PC-3 (cell line): ENCODE measurements around the gene HOPX. TPM values are rescaled to one million over a fixed set of nuclear protein-coding genes. Genes with fewer than 3 reads are reported as not detected.

Experiments used
- ATAC-seq: fragments of 200-7000 bp; cut with Tn5 transposase; 2 replicates; pipeline ENCODE4 v1.9.1; 2020; ENCODE audit warnings: mild to moderate bottlenecking, moderate library complexity
- BruUV-seq: library from RNA; stranded (reverse); fragments of 400-500 nt; replicated peaks from 2 replicates; lab custom pipeline; 2021; lab: Mats Ljungman, UMichigan
- CTCF ChIA-PET: fragments of 300-600 bp; sonication (Branson Sonifier 250); formaldehyde crosslinking; loops from one replicate; lab custom pipeline; 2022; ENCODE audit warnings: antibody characterized with exemption; lab: Charles Lee
- POLR2A ChIA-PET: fragments of 300-600 bp; sonication (Branson Sonifier 250); formaldehyde crosslinking; loops from one replicate; lab custom pipeline; 2022; ENCODE audit warnings: antibody characterized with exemption; ENCODE audit not compliant: unreplicated experiment; lab: Charles Lee
- DNase-seq: peaks from one replicate; pipeline ENCODE4 v3.0.0-alpha.2; 2015
- H2AFZ ChIP-seq: fragments of 300-600 bp; sonication (generic); 2 replicates; pipeline ENCODE4 v1.6.0; 2016; ENCODE audit warnings: antibody characterized with exemption, low read length
- H3F3A ChIP-seq: fragments of 300-600 bp; sonication (generic); one replicate; pipeline ENCODE4 v1.6.0; 2017; ENCODE audit warnings: antibody characterized with exemption, low read length, control low read depth, mild to moderate bottlenecking; ENCODE audit not compliant: unreplicated experiment
- H3K27ac ChIP-seq: fragments of 300-600 bp; sonication (generic); 2 replicates; pipeline ENCODE4 v1.5.1; 2016; ENCODE audit warnings: mild to moderate bottlenecking, low read length
- H3K27me3 ChIP-seq: fragments of 300-600 bp; sonication (generic); 2 replicates; pipeline ENCODE4 v1.6.1; 2016; ENCODE audit warnings: low read length, mixed read lengths
- H3K36me3 ChIP-seq: fragments of 300-600 bp; sonication (generic); 2 replicates; pipeline ENCODE4 v1.6.1; 2016; ENCODE audit warnings: low read depth, mixed run types, low read length, mixed read lengths
- H3K4me1 ChIP-seq: fragments of 300-600 bp; sonication (generic); 2 replicates; pipeline ENCODE4 v1.5.1; 2016; ENCODE audit warnings: low read length; ENCODE audit not compliant: insufficient read depth
- H3K4me2 ChIP-seq: fragments of 300-600 bp; sonication (generic); 2 replicates; pipeline ENCODE4 v1.6.0; 2016; ENCODE audit warnings: low read length
- H3K4me3 ChIP-seq: fragments of 300-600 bp; sonication (generic); 2 replicates; pipeline ENCODE4 v1.5.1; 2016; ENCODE audit warnings: mild to moderate bottlenecking, low read length, mixed read lengths
- H3K79me2 ChIP-seq: fragments of 300-600 bp; sonication (generic); 2 replicates; pipeline ENCODE4 v1.6.1; 2017; ENCODE audit warnings: low read length, mixed read lengths
- H3K9ac ChIP-seq: fragments of 300-600 bp; sonication (generic); 2 replicates; pipeline ENCODE4 v1.6.0; 2016; ENCODE audit warnings: mild to moderate bottlenecking, low read length
- H3K9me2 ChIP-seq: fragments of 300-600 bp; sonication (generic); replicated peaks from 2 replicates; pipeline ENCODE4 v1.6.1; 2016; ENCODE audit warnings: mixed run types, low read length, mixed read lengths
- H3K9me3 ChIP-seq: fragments of 300-600 bp; sonication (generic); 2 replicates; pipeline ENCODE4 v1.6.1; 2016; ENCODE audit warnings: low read length, mixed read lengths
- H4K20me1 ChIP-seq: fragments of 300-600 bp; sonication (generic); 2 replicates; pipeline ENCODE4 v1.6.1; 2016; ENCODE audit warnings: low read length, mixed read lengths
- CTCF ChIP-seq: fragments of 300-600 bp; sonication (generic); conservative IDR thresholded peaks from 2 replicates; pipeline ENCODE4 v1.5.1; 2017; ENCODE audit warnings: antibody characterized with exemption, low read depth, mild to moderate bottlenecking, low read length
- EZH2 ChIP-seq: fragments of 300-600 bp; sonication (generic); IDR thresholded peaks from one replicate; pipeline ENCODE4 v1.6.1; 2017; ENCODE audit warnings: antibody characterized with exemption, mild to moderate bottlenecking, low read length; ENCODE audit not compliant: unreplicated experiment
- EZH2phosphoT487 ChIP-seq: fragments of 300-600 bp; sonication (generic); IDR thresholded peaks from 2 replicates; pipeline ENCODE4 v1.6.1; 2018; ENCODE audit warnings: mild to moderate bottlenecking, antibody characterized with exemption, low read length, borderline replicate concordance
- intact Hi-C: fragments of 100-400 bp; cut with micrococcal nuclease; formaldehyde crosslinking; loops from 2 replicates; pipeline ENCODE4 v1.9.0; 2023
- total RNA-seq: library from RNA; depleted of rRNA; stranded (reverse); fragments of >200 nt; gene quantifications from 2 replicates; pipeline ENCODE4 v1.2.3, GENCODE V29; 2014; rRNA removed

Gene HOPX
- total RNA-seq, 1 experiment from 2014 or later = 0.87 TPM

GRCh38 chr4:56603297-56603696, 77.8 kb downstream of the HOPX start:
- no peaks in the 10 kb centered on the region for H3K9me2 ChIP-seq
- H3F3A ChIP-seq = no peaks in the 10 kb centered on the region
- intact Hi-C loops = no loop called here
- no peak overlapping the region for H3K27ac ChIP-seq
- no peaks in the 10 kb centered on the region for H3K9me3 ChIP-seq
- H3K4me1 ChIP-seq = no peaks in the 10 kb centered on the region
- H3K9ac ChIP-seq = no peak overlapping the region
- no peak for ATAC-seq
- no peaks in the 10 kb centered on the region for H3K27me3 ChIP-seq
- no peak overlapping the region for H3K4me3 ChIP-seq
- DNase-seq = no peak
- CTCF ChIA-PET = no interaction called here
- H3K4me2 ChIP-seq = no peak overlapping the region
- POLR2A ChIA-PET = no interaction called here
- BruUV-seq = no TSS peak
- no peaks in the 10 kb centered on the region for H3K79me2 ChIP-seq
- H3K36me3 ChIP-seq = no peaks in the 10 kb centered on the region
- no peak overlapping the region for H2AFZ ChIP-seq
- no peaks in the 10 kb centered on the region for H4K20me1 ChIP-seq
- TF ChIP-seq CTCF (no peak), EZH2phosphoT487 (no peak), EZH2 (no peak)

Other genes starting within 250 kb of the HOPX start
- gene PPAT, start 245.7 kb downstream of the HOPX start, total RNA-seq = 31.7 and 35.9 TPM in 2 replicates
- gene PAICS, start 245.0 kb downstream of the HOPX start, total RNA-seq = 160 and 172 TPM in 2 replicates
- gene SRP72, start 213.7 kb downstream of the HOPX start, total RNA-seq = 102 and 118 TPM in 2 replicates
- 0.29 and 0.51 TPM in 2 replicates for gene ARL9, start 175.5 kb downstream of the HOPX start, total RNA-seq
- gene SPINK2, start 140.4 kb upstream of the HOPX start, total RNA-seq = not detected in 2 replicates
- gene REST, start 226.6 kb upstream of the HOPX start, total RNA-seq = 21.7 and 22.4 TPM in 2 replicates